Posterior cingulate gyrus (tissue), 11 donors: ENCODE results near the gene TRABD2A.
A peak's percentile ranks its signal among the peaks of the same experiment; 100 is the strongest.
"Not testable (repeated sequence)": the region's sequence is repeated elsewhere in the genome, so short reads cannot be mapped to it uniquely, and the experiment has no call there.

Experiments used
- DNase-seq, 10 donors: peaks; one replicate each; pipeline versions ENCODE4 v3.0.0 to v3.0.0-alpha.2; 2020 to 2021; ENCODE audit warnings: mixed read lengths in 3 of 10
- intact Hi-C: fragments of 100-400 bp; cut with DNase I; formaldehyde crosslinking; loops from one replicate; pipeline ENCODE4 v1.15.1; 2023

TRABD2A gene

GRCh38 chr2:84880645-84881521 is at the start of gene TRABD2A:
Gene TRABD2A, minus strand, starts transcription at chr2:84881084. Its CDS starts 45 bp downstream, at chr2:84881039.
- intact Hi-C loops: loop anchor here (5.0 kb wide), 2 partner anchors 46 to 384 kb away; no protein-coding TSS in a partner anchor
- peak in 2 of 10 donors; percentile 63 to 75 for DNase-seq

GRCh38 chr2:84927275-84927627 is 46.4 kb upstream of the TRABD2A start:
- DNase-seq: no peak
- intact Hi-C loops: loop anchor here (2.0 to 5.0 kb wide), 3 partner anchors 45 to 432 kb away; partner anchors contain the start of gene TRABD2A

DNA sequence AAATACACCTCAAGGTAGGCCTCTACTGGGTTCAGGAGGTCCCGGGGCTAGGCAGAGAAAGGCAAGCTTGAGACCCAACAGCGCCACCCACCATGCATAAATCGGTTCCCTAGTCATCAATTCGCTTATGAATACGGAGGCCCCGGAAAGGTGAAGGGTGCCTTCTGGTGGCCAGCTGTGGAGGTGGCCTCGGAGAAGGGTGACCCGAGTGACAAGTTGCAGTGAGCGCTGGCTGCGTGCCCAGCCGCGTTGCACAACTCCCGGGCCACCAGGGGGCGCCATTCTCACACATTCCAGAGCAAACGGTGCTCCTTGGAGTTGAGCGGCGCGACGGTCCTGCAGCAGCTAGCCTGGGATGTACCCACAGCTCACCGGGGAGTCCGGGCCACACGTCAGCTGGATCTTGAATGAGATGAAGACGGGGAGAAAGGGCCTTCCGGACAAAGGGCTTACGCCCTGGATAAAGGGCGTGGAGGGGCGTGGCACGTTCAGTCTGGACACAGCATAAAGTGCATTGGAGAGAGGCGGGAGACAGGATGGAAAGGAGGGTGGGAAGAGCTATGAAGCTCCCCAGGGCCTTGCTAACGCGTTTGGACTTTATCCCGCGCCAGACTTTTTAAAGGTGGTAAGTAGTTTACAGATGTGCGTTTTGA is 45.0 kb upstream of the TRABD2A start:
- intact Hi-C loops: loop anchor here (2.0 to 5.0 kb wide), 3 partner anchors 44 to 431 kb away; partner anchors contain the start of gene TRABD2A

DNA sequence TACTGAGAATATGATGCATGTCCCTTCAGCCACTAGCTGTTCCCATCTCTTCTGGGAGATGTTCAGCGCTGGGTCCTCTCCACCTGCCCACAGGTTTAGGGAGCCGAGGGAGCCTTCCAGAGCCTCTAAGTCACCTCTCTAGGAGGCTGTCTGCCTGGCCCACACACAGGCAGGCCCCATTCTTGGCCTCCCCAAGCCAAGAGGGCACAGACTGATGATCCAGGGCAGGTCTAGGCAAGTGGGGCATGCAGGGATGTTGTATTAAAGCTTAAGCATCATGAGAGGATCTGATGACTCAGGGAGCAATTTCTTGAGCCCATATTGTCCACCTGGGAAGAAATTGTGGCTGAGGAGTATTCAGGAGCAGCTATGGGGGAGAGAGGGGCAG is 44.4 kb upstream of the TRABD2A start:
- no peak for DNase-seq
- intact Hi-C loops: loop anchor here (5.0 kb wide), 2 partner anchors 43 to 372 kb away; partner anchors contain the start of gene TRABD2A

More for the DNA sequence above, 45.0 kb upstream of the TRABD2A start:
- peak; percentile 71 to 98 (median 94) for DNase-seq

DNA sequence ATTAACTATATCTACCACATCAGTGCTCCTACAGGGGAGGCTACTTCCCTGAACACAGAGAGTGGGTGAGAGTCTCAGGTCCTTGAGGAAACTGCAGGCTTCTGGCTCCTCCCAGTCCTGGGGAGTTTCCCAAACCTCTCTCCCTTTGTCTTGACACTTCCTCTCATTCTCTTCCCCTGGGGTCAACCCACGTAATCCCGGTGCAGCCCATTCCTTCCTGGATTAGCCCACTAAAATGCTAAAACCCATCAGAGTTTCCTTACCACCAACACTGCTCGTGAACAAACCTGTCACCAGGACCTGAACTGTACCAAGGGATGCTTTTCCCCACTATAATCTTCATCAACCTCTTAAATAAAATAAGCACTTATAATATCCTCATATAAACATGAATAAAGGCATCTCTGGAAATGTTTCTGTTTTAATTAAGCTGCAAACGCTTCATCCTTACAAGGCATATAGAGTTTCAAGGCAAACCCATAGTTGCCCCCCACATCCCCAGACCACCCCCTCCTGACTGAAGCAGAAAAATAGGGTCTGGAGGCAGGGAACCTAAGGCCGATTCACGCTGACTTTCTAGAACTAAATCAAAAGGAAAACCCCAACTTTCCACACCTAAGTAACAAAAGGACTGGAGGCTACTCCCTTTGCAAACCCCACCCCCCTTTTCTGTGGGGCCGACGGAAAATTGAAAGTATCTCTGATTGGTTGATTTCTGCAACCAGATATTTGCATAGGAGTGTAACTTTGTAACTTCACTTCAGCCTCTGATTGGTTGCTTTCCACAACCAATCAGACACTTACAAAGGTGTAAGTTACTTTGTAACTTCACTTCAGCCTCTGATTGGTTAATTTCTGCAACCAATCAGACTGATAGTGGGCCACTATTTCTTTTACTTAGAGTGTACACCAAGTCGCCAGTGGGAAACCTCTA is 43.6 kb upstream of the TRABD2A start:
- intact Hi-C loops: loop anchor here (5.0 kb wide), 2 partner anchors 42 to 373 kb away; partner anchors contain the start of gene TRABD2A
- DNase-seq: no peak

DNA sequence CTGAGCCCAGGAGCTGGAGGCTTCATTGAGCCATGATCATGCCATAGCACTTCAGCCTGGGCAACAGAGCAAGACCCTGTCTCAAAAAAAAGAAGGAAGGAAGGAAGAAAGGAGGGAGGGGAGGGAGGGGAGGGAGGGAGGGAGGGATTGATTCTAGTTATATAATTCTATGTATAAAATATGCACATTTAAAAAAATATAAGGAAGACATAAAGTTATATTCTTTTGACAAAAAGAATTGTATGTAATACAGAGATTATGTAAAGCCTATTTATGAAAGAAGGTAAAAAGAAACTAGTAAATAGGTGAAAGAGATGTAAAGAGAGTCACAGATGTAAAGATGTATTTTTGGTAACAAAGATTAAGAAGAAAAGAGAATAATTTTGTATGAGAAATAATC is 42.1 kb upstream of the TRABD2A start:
- DNase-seq: no peak
- intact Hi-C loops: no loop called here

GRCh38 chr2:84919885-84920580 is 39.1 kb upstream of the TRABD2A start:
- intact Hi-C loops: no loop called here
- peak in 1 of 10 donors; percentile 15 for DNase-seq

GRCh38 chr2:84918430-84918829 is 37.5 kb upstream of the TRABD2A start:
- intact Hi-C loops: no loop called here
- peak in 1 of 10 donors; percentile 52 for DNase-seq

- DNase-seq, intact Hi-C loops: not testable (repeated sequence)
Observed at GRCh38 chr2:84917821-84918220, 36.9 kb upstream of the TRABD2A start.

- intact Hi-C loops, DNase-seq: not testable (repeated sequence)
Observed at GRCh38 chr2:84915675-84916074, 34.8 kb upstream of the TRABD2A start.

DNA sequence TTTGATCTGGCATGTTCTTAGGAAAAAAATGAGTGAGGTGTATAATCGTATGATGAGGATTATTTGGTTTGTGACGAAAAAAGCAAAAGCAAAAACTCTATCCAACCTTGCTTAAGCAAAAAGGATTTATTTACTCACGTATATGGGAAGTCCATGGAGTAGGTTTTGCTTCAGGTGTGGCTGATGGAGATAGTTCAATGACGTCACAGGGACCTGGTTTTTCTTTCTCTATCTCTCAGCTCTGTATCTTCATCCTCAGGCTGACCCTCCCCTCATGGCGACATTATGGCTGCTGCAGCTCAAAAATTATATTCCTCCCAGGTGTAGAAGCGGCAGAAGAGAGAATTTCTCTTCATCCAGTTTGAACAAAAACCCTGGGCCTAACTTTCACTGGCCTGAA is 33.5 kb upstream of the TRABD2A start:
- intact Hi-C loops: no loop called here
- no peak for DNase-seq

DNA sequence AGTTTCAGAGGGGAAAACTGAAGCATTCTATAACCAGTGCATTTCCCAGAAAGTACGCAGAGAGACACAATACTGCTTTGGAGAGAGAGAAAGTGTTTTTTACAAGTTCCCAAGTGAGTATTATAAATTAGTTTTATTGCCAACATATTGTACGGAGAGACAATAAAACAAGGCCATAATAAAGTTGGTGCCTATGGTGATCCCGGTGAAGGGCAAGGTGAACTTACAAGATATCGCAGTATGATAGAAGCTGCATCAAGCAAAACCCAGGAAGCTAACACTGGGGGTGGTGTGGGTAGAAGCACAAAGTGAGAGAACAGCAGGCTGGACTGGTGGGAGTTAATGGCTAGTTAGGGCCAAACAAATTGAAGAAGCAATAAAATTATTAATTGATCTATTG is 32.1 kb upstream of the TRABD2A start:
- intact Hi-C loops: no loop called here
- DNase-seq: no peak

DNA sequence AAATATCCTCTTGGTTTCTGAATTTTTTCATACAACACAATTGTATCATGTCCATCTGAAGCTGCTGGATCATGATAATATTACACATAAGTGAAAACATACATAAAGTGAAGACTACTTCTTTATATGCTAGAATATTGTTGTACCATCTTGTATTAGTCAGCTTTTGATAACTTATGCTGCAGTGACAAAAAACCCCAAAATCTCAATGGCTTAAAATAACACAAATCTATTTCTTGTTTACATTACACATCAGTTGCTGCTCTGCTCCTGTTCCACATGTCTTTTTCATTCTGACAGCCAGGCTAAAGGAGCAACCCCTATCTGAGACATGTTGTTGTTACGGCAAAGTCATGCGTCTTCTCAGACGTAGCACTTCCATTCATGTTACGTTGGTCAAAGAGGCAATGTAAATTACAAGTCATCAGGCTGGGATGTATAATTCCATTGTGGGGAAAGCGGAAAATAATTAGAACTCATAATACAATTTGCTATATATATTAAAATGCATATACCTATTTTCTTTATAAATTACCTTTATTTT is 30.3 kb upstream of the TRABD2A start:
- intact Hi-C loops: no loop called here
- DNase-seq: no peak

GRCh38 chr2:84908948-84909713 is 28.2 kb upstream of the TRABD2A start:
- DNase-seq: no peak

GRCh38 chr2:84906900-84907714 is 26.2 kb upstream of the TRABD2A start:
- intact Hi-C loops: no loop called here
- peak in 4 of 10 donors; percentile 22 to 80 (median 74) for DNase-seq

More at GRCh38 chr2:84908948-84909713, 28.2 kb upstream of the TRABD2A start:
- intact Hi-C loops: no loop called here

DNA sequence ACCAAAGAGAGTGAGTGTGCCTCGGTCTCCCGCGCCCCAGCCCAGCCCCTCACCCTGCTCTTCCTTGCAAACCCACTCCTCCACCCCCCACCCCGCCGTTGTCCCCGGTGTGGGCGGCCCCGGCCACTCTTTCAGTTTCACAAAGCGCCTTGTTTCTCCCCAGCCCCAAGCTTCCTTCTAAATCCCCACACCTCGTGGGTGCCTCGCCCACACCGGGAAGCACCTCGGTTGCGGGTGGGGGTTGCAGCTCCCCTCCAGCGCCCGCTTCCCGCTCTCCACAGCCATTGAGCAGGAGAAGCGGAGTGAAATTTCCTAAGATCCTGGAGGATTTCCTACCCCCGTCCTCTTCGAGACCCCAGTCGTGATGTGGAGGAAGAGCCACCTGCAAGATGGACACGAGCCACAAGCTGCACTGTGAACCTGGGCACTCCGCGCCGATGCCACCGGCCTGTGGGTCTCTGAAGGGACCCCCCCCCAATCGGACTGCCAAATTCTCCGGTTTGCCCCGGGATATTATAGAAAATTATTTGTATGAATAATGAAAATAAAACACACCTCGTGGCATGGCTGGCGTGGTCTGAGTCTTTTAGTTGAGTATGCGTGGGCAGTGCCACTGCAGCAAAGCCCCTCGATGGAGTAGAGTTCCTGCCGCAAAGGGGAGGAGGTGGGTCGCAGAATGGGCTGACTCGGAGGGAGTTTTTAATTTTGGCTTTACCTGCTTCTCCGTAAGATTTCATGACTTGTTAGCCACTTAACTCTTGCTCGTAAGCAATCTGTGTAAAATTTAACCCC is 25.4 kb upstream of the TRABD2A start:
- peak in 6 of 10 donors; percentile 33 to 90 (median 68) for DNase-seq

More for the DNA sequence above, 25.4 kb upstream of the TRABD2A start:
- intact Hi-C loops: no loop called here
